IMR-90 (cell line): ENCODE results near the gene EHMT1.

Experiments used
- BHLHE40 ChIP-seq: fragments of 150-350 bp; IDR thresholded peaks from 2 replicates; pipeline ENCODE4 v1.6.1; 2016; ENCODE audit warnings: mild to moderate bottlenecking, low read depth, low read length
- CEBPB ChIP-seq: IDR thresholded peaks from 2 replicates; pipeline ENCODE4 v1.6.1; 2012; ENCODE audit warnings: low read depth, low read length, improper control_type of control experiment
- MAZ ChIP-seq: IDR thresholded peaks from 2 replicates; pipeline ENCODE4 v1.6.1; 2012; ENCODE audit warnings: low read depth, mild to moderate bottlenecking, low read length, improper control_type of control experiment, moderate library complexity, borderline replicate concordance
- POLR2A ChIP-seq: IDR thresholded peaks from 2 replicates; pipeline ENCODE4 v1.6.1; 2012; ENCODE audit warnings: mild to moderate bottlenecking, low read depth, low read length
- RAD21 ChIP-seq: IDR thresholded peaks from 2 replicates; pipeline ENCODE4 v1.6.1; 2012; ENCODE audit warnings: low read length, improper control_type of control experiment
- RCOR1 ChIP-seq: IDR thresholded peaks from 2 replicates; pipeline ENCODE4 v1.6.1; 2012; ENCODE audit warnings: mild to moderate bottlenecking, low read length, improper control_type of control experiment; ENCODE audit not compliant: insufficient replicate concordance
- SMC3 ChIP-seq: fragments of 150-350 bp; IDR thresholded peaks from 2 replicates; pipeline ENCODE4 v1.6.1; 2016; ENCODE audit warnings: low read depth, mild to moderate bottlenecking, antibody characterized with exemption, low read length, moderate library complexity
- TF ChIP-seq, protein P1 (sequence below): conservative IDR thresholded peaks from 2 replicates; pipeline ENCODE4 v1.5.1; 2012; ENCODE audit warnings: mild to moderate bottlenecking, low read depth, low read length, improper control_type of control experiment
- TF ChIP-seq, protein P2 (sequence below): fragments of 150-350 bp; IDR thresholded peaks from 2 replicates; pipeline ENCODE4 v1.6.1; 2017; ENCODE audit warnings: mild to moderate bottlenecking, antibody characterized with exemption, low read length, low read depth
- TF ChIP-seq, protein P3 (sequence below): fragments of 150-350 bp; IDR thresholded peaks from 2 replicates; pipeline ENCODE4 v1.6.1; 2016; ENCODE audit warnings: low read depth, mild to moderate bottlenecking, low read length, moderate library complexity, borderline replicate concordance

DNA sequence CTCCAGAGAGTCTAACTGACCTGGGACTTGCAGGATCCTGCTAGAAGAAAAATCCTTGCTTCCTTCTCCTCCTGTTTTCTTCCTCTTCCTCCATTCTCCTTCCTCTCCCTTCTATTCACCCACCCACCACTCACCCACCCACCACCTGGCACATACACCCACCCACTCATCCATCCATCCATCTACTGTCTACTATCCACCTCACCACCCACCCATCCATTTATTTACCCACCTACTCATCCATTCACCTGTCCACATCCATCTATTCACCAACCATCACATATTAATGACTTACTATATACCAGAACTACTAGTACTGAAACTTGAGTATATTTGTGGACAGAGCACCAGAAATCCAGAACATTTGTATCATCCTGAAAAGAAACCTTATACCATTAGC lies 49.4 kb downstream of the EHMT1 start:
- TF ChIP-seq, protein P1, sequence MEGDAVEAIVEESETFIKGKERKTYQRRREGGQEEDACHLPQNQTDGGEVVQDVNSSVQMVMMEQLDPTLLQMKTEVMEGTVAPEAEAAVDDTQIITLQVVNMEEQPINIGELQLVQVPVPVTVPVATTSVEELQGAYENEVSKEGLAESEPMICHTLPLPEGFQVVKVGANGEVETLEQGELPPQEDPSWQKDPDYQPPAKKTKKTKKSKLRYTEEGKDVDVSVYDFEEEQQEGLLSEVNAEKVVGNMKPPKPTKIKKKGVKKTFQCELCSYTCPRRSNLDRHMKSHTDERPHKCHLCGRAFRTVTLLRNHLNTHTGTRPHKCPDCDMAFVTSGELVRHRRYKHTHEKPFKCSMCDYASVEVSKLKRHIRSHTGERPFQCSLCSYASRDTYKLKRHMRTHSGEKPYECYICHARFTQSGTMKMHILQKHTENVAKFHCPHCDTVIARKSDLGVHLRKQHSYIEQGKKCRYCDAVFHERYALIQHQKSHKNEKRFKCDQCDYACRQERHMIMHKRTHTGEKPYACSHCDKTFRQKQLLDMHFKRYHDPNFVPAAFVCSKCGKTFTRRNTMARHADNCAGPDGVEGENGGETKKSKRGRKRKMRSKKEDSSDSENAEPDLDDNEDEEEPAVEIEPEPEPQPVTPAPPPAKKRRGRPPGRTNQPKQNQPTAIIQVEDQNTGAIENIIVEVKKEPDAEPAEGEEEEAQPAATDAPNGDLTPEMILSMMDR = no peak
- TF ChIP-seq SMC3 (no peak), BHLHE40 (no peak), POLR2A (no peak), CEBPB (no peak), MAZ (no peak), RCOR1 (no peak), RAD21 (no peak)
- TF ChIP-seq, protein P2, sequence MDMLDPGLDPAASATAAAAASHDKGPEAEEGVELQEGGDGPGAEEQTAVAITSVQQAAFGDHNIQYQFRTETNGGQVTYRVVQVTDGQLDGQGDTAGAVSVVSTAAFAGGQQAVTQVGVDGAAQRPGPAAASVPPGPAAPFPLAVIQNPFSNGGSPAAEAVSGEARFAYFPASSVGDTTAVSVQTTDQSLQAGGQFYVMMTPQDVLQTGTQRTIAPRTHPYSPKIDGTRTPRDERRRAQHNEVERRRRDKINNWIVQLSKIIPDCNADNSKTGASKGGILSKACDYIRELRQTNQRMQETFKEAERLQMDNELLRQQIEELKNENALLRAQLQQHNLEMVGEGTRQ = no peak
- TF ChIP-seq, protein P3, sequence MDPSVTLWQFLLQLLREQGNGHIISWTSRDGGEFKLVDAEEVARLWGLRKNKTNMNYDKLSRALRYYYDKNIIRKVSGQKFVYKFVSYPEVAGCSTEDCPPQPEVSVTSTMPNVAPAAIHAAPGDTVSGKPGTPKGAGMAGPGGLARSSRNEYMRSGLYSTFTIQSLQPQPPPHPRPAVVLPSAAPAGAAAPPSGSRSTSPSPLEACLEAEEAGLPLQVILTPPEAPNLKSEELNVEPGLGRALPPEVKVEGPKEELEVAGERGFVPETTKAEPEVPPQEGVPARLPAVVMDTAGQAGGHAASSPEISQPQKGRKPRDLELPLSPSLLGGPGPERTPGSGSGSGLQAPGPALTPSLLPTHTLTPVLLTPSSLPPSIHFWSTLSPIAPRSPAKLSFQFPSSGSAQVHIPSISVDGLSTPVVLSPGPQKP = no peak
